Transverse colon (tissue), 4 donors: ENCODE results near the gene CRISPLD2. TPM values are rescaled to one million over a fixed set of nuclear protein-coding genes. Genes with fewer than 3 reads are reported as not detected.

Experiments
- DNase-seq: peaks from one replicate; pipeline ENCODE4 v3.0.0-alpha.2; 2019
- H3K27ac ChIP-seq, 4 donors: fragments of 200-600 bp; sonication (generic); 2 replicates each; pipeline ENCODE4 v1.5.1; 2016 to 2018; ENCODE audit warnings: inconsistent platforms in 4 of 4
- H3K27me3 ChIP-seq: fragments of 200-600 bp; sonication (generic); 2 replicates; pipeline ENCODE4 v1.5.1; 2017; ENCODE audit warnings: inconsistent platforms
- H3K36me3 ChIP-seq, 4 donors: fragments of 200-600 bp; sonication (generic); 2 replicates each; pipeline ENCODE4 v1.5.1; 2017 to 2019; ENCODE audit warnings: inconsistent platforms in 4 of 4
- H3K4me1 ChIP-seq, 4 donors: fragments of 200-600 bp; sonication (generic); 2 replicates each; pipeline ENCODE4 v1.5.1; 2017 to 2020; ENCODE audit warnings: inconsistent platforms in 4 of 4
- H3K4me3 ChIP-seq, 4 donors: fragments of 200-600 bp; sonication (generic); 1 replicate in 1 of 4; 2 replicates in 3 of 4; pipeline versions ENCODE4 v1.5.1 to v1.6.1; 2017 to 2019; ENCODE audit warnings: inconsistent platforms in 4 of 4
- H3K9me3 ChIP-seq, 2 donors: fragments of 200-600 bp; sonication (generic); 2 replicates each; pipeline ENCODE4 v1.5.1; 2017 to 2019; ENCODE audit warnings: inconsistent platforms in 2 of 2
- EP300 ChIP-seq: sonication (generic); formaldehyde crosslinking; IDR thresholded peaks from one replicate; pipeline ENCODE4 v1.6.1; 2017; ENCODE audit warnings: antibody characterized with exemption, low read depth
- POLR2A ChIP-seq: fragments of 450-650 bp; IDR thresholded peaks from one replicate; pipeline ENCODE4 v1.6.1; 2016; ENCODE audit warnings: antibody characterized with exemption, mild to moderate bottlenecking, moderate library complexity
- POLR2AphosphoS5 ChIP-seq, 3 donors: sonication (generic); formaldehyde crosslinking; IDR thresholded peaks; one replicate each; pipeline ENCODE4 v1.6.1; 2016; ENCODE audit warnings: antibody characterized with exemption in 3 of 3
- WGBS, 2 donors: methylation state at CpG; one replicate each; pipeline ENCODE4 v1.1.5; 2018; ENCODE audit warnings: low coverage in 1 of 2; 5-methylcytosine and 5-hydroxymethylcytosine counted together
- in situ Hi-C, 4 donors: fragments of 200-750 bp; cut with MboI; loops; one replicate each; pipeline versions ENCODE4 v1.15.0 to v1.15.1; 2017; ENCODE audit warnings: low sequenced_read_pairs in 3 of 4, low pct_ligation_motif_present in 1 of 4, low pct_unique_long_range_greater_than_20kb in 1 of 4
- intact Hi-C: fragments of 100-400 bp; cut with DNase I; formaldehyde crosslinking; loops from one replicate; pipeline ENCODE4 v1.15.1; 2023; ENCODE audit warnings: low total_unique reads
- total RNA-seq, 4 donors: library from RNA; depleted of rRNA; stranded (reverse); fragments of >200 nt; gene quantifications; one replicate each; pipeline ENCODE4 v1.1.0, GENCODE V29; 2016
- TF ChIP-seq, protein P1 (sequence below), 5 experiments: fragments of 200-600 bp in 3 of 5; fragments of 450-650 bp in 2 of 5; sonication (generic) in 3 of 5; IDR thresholded peaks; 1 replicate in 2 of 5; 2 replicates in 3 of 5; pipeline ENCODE4 v1.5.1; 2016 to 2017; ENCODE audit warnings: antibody characterized with exemption in 5 of 5, inconsistent platforms in 3 of 5, mild to moderate bottlenecking in 2 of 5, moderate library complexity in 1 of 5

CRISPLD2 gene
- total RNA-seq, 4 donors from 2014 or later = 53.4 to 326 (median 71.0) TPM

DNA sequence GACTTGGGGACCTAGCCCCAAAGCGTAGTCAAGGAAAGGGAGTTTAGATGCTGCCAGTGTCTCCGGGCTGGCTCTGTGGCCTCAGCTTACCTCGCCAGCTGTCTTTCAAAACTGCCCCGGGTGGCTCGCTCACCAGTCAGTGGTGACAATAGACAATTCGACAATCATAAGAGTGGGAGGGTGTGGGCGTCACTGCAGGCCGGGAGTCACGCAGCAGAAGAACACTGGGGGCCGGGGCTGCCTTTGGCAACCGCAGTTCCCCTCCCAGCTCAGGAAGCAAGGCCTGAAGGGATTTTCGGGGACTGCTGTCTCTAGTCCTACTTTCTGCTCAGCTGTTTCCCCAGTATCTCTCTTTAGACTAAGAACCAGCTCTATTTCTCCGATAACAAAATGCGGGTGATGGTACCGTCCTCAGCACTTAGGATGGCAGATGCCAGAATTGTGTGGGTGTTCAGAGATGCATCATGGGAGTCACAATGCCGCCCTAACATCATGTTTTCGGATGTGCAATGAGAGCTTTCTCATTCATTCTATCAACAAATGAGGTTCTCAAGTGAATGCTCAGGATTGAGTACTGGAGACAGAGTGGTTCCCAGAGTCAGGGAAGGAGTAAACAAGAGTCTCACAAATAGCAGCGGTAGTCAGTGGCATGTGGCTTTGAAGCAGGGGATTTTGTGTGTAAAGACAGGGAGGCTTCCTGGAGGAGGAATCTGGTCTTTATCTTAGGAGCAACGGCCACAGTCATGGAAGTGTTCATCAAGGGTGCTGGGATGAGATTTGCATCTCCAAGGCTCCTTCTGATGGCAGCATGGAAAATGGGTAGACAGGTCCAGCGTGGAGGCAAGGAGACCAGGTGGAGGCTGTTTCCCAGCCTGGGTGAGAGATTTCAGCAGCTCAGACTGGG lies 98.5 kb downstream of the CRISPLD2 start:
- TF ChIP-seq, protein P1, sequence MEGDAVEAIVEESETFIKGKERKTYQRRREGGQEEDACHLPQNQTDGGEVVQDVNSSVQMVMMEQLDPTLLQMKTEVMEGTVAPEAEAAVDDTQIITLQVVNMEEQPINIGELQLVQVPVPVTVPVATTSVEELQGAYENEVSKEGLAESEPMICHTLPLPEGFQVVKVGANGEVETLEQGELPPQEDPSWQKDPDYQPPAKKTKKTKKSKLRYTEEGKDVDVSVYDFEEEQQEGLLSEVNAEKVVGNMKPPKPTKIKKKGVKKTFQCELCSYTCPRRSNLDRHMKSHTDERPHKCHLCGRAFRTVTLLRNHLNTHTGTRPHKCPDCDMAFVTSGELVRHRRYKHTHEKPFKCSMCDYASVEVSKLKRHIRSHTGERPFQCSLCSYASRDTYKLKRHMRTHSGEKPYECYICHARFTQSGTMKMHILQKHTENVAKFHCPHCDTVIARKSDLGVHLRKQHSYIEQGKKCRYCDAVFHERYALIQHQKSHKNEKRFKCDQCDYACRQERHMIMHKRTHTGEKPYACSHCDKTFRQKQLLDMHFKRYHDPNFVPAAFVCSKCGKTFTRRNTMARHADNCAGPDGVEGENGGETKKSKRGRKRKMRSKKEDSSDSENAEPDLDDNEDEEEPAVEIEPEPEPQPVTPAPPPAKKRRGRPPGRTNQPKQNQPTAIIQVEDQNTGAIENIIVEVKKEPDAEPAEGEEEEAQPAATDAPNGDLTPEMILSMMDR (IDR thresholded peaks at IDR 0.05) = no peak
- no peak for TF ChIP-seq POLR2AphosphoS5 (IDR thresholded peaks at IDR 0.05)
- no peak for TF ChIP-seq EP300
- no peak for TF ChIP-seq POLR2A
- peaks cover 8 to 26% (median 20%) of the 10 kb centered on the region in 4 donors for H3K4me1 ChIP-seq
- no peaks in the 10 kb centered on the region for H3K9me3 ChIP-seq
- intact Hi-C loops (no loop called here), in situ Hi-C loops (no loop called here)
- no peak overlapping the region for H3K4me3 ChIP-seq
- peaks cover 8% of the 10 kb centered on the region for H3K27me3 ChIP-seq
- peak overlapping the region in 2 of 4 donors; percentile 39 to 65 for H3K27ac ChIP-seq
- DNase-seq = no peak
- no peaks in the 10 kb centered on the region for H3K36me3 ChIP-seq
- WGBS, 2 donors = 78 to 84% methylated on average over 8 to 20 of the region's 20 CpGs

DNA sequence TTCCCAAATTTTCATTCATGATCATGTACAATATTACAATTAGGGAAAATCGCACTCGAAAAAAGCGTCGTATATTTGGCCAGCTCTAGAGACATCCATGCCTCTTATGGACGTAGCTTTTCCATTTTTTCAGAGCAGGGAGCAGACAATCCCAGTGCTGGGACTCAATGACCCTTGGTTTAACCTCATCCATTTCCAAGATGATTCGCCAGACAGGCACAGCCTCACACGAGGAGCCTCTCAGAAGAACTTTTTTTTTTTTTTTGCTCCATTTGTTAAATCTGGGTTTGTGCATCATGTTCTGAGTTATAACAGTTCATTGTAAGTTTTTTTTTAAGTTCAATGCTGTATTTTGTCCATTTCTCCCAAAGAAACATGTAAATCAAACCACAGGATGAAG lies 99.5 kb downstream of the CRISPLD2 start:
- intact Hi-C loops = no loop called here
- Histone ChIP-seq H3K27ac (peak overlapping the region in 3 of 4 donors; percentile 38 to 65 (median 54)), H3K36me3 (no peaks in the 10 kb centered on the region), H3K9me3 (no peaks in the 10 kb centered on the region), H3K4me1 (peaks cover 3 to 19% (median 10%) of the 10 kb centered on the region in 4 donors), H3K27me3 (peaks cover 8% of the 10 kb centered on the region), H3K4me3 (no peak overlapping the region)
- DNase-seq = no peak
- TF ChIP-seq POLR2AphosphoS5 (IDR thresholded peaks at IDR 0.05) = no peak
- TF ChIP-seq POLR2A = no peak
- TF ChIP-seq, protein P1 (IDR thresholded peaks at IDR 0.05) = no peak
- TF ChIP-seq EP300 = no peak
- in situ Hi-C loops = no loop called here
- 56 to 65% methylated on average over 7 of the region's 7 CpGs for WGBS, 2 donors

DNA sequence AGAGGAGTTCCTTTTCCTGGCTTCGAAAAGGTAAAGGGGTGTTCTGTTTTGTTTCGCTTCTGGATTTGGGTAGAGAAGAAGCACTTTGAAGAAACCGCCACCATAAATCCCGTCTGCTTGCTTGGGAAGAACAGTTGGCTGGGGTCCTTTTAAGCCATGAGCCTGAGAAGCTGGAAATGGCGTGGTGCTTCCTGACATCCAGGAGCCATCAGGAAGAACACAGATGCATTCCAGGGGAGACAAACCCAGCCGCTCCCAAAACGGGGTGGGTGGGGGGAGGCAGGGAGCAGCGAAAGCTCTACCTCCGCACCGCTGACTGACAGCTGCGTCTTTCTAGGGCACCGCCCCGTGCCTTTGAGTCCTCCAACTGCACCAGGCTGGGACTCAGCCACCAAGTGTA lies 99.9 kb downstream of the CRISPLD2 start:
- no peak overlapping the region for H3K4me3 ChIP-seq
- no peaks in the 10 kb centered on the region for H3K9me3 ChIP-seq
- DNase-seq = no peak
- intact Hi-C loops = no loop called here
- peaks cover 8% of the 10 kb centered on the region for H3K27me3 ChIP-seq
- peak overlapping the region in 3 of 4 donors; percentile 38 to 65 (median 54) for H3K27ac ChIP-seq
- TF ChIP-seq EP300 (no peak), POLR2AphosphoS5 (IDR thresholded peaks at IDR 0.05) (peak in 2 of 3 donors; percentile 19 to 37)
- TF ChIP-seq, protein P1 (IDR thresholded peaks at IDR 0.05) = no peak
- H3K4me1 ChIP-seq = peaks cover 3 to 19% (median 10%) of the 10 kb centered on the region in 4 donors
- in situ Hi-C loops = no loop called here
- no peaks in the 10 kb centered on the region for H3K36me3 ChIP-seq
- 55 to 67% methylated on average over 4 to 13 of the region's 13 CpGs for WGBS, 2 donors

DNA sequence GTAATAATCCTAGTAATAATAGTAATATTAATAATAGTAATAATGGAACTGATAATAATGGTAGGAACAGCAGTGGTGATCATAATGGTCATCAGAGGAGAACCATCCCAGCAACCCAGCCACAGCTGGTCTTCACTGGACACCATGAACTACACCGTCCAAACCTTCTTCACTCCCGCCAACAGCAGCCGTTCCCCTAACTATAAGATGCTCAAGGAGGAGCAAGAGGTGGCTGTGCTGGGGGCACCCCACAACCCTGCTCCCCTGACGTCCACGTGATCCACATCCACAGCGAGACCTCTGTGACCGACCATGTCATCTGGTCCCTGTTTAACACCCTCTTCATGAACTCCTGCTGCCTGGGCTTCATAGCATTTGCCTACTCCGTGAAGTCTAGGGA lies 100.5 kb downstream of the CRISPLD2 start:
- no peak for DNase-seq

More for the DNA sequence above, 100.5 kb downstream of the CRISPLD2 start:
- TF ChIP-seq POLR2A = no peak
- TF ChIP-seq, protein P1 (IDR thresholded peaks at IDR 0.05) = no peak
- TF ChIP-seq POLR2AphosphoS5 (IDR thresholded peaks at IDR 0.05) = no peak
- no peak for TF ChIP-seq EP300
- Histone ChIP-seq H3K4me3 (no peak overlapping the region), H3K9me3 (no peaks in the 10 kb centered on the region), H3K27ac (peak overlapping the region in 2 of 4 donors; percentile 38 to 65), H3K4me1 (peaks cover 3 to 22% (median 12%) of the 10 kb centered on the region in 4 donors), H3K36me3 (no peaks in the 10 kb centered on the region), H3K27me3 (peaks cover 4% of the 10 kb centered on the region)
- 92% methylated on average over 8 of the region's 8 CpGs; no CpG with 5 or more reads in 1 of the 2 donors for WGBS, 2 donors
- in situ Hi-C loops = no loop called here
- intact Hi-C loops = no loop called here
